WTC11 (cell line): Measurements from ENCODE around the gene LHX4. TPM values are rescaled to one million over a fixed set of nuclear protein-coding genes. Genes with fewer than 3 reads are reported as not detected.

Experiments used
- ATAC-seq: fragments of 200-7000 bp; cut with Tn5 transposase; 2 replicates; pipeline ENCODE4 v1.10.0; 2021; ENCODE audit warnings: mild to moderate bottlenecking, moderate library complexity
- CTCF ChIA-PET: fragments of 300-600 bp; sonication (Branson Sonifier 250); formaldehyde crosslinking; loops from one replicate; lab custom pipeline; 2021; ENCODE audit warnings: antibody characterized with exemption; lab: Charles Lee
- POLR2A ChIA-PET: fragments of 350-600 bp; sonication (Branson Sonifier 250); formaldehyde crosslinking; loops from one replicate; lab custom pipeline; 2021; ENCODE audit warnings: antibody characterized with exemption; lab: Charles Lee
- DNase-seq: peaks from one replicate; pipeline ENCODE4 v3.0.0; 2021; ENCODE audit warnings: low spot score
- H3K27ac Mint-ChIP-seq: 2 replicates; pipeline ENCODE4 v1.8.0; 2021; ENCODE audit warnings: mixed read lengths
- H3K27me3 Mint-ChIP-seq: 2 replicates; pipeline ENCODE4 v1.8.0; 2021; ENCODE audit warnings: low read depth, mild to moderate bottlenecking, moderate library complexity, mixed read lengths
- H3K36me3 Mint-ChIP-seq: 2 replicates; pipeline ENCODE4 v1.8.0; 2021; ENCODE audit warnings: mixed read lengths
- H3K4me1 Mint-ChIP-seq: 2 replicates; pipeline ENCODE4 v1.8.0; 2022; ENCODE audit warnings: mixed read lengths
- H3K4me3 Mint-ChIP-seq: 2 replicates; pipeline ENCODE4 v1.8.0; 2021; ENCODE audit warnings: mild to moderate bottlenecking, moderate library complexity, mixed read lengths
- H3K9me3 Mint-ChIP-seq: 2 replicates; pipeline ENCODE4 v1.8.0; 2021; ENCODE audit warnings: mixed read lengths
- CREB1 ChIP-seq: sonication (generic); formaldehyde crosslinking; IDR thresholded peaks from 2 replicates; pipeline ENCODE4 v1.8.0; 2023; ENCODE audit warnings: mild to moderate bottlenecking, missing genetic modification reagents
- ETV6 ChIP-seq: sonication (generic); formaldehyde crosslinking; IDR thresholded peaks from 2 replicates; pipeline ENCODE4 v1.8.1; 2022; ENCODE audit warnings: mild to moderate bottlenecking, missing genetic modification reagents
- FOXJ3 ChIP-seq: sonication (generic); formaldehyde crosslinking; IDR thresholded peaks from 2 replicates; pipeline ENCODE4 v1.9.0; 2021; ENCODE audit warnings: missing genetic modification reagents, mild to moderate bottlenecking, borderline replicate concordance
- FOXK1 ChIP-seq: sonication (generic); formaldehyde crosslinking; IDR thresholded peaks from 2 replicates; pipeline ENCODE4 v1.8.0; 2022; ENCODE audit warnings: mild to moderate bottlenecking, moderate library complexity, missing genetic modification reagents
- IRF1 ChIP-seq: sonication (generic); formaldehyde crosslinking; IDR thresholded peaks from 2 replicates; pipeline ENCODE4 v1.8.0; 2023; ENCODE audit warnings: missing genetic modification reagents
- JAZF1 ChIP-seq: fragments of 250-450 bp; sonication (Bioruptor Pico); IDR thresholded peaks from 2 replicates; pipeline ENCODE4 v1.9.0; 2021; ENCODE audit warnings: moderate library complexity, mild to moderate bottlenecking, inconsistent platforms
- JUN ChIP-seq: sonication (generic); formaldehyde crosslinking; IDR thresholded peaks from 2 replicates; pipeline ENCODE4 v1.8.0; 2023; ENCODE audit warnings: mild to moderate bottlenecking, missing genetic modification reagents
- KAT7 ChIP-seq: sonication (generic); formaldehyde crosslinking; IDR thresholded peaks from 2 replicates; pipeline ENCODE4 v1.8.1; 2023; ENCODE audit warnings: missing genetic modification reagents, mild to moderate bottlenecking, borderline replicate concordance
- MYBL2 ChIP-seq: sonication (generic); formaldehyde crosslinking; IDR thresholded peaks from 2 replicates; pipeline ENCODE4 v1.8.1; 2023; ENCODE audit warnings: mild to moderate bottlenecking, moderate library complexity, missing genetic modification reagents
- NR2C2 ChIP-seq: sonication (generic); formaldehyde crosslinking; IDR thresholded peaks from 2 replicates; pipeline ENCODE4 v1.8.0; 2022; ENCODE audit warnings: mild to moderate bottlenecking, missing genetic modification reagents
- OVOL2 ChIP-seq: fragments of 250-450 bp; sonication (Bioruptor Pico); IDR thresholded peaks from 2 replicates; pipeline ENCODE4 v1.9.0; 2021; ENCODE audit warnings: mild to moderate bottlenecking, borderline replicate concordance
- PRDM15 ChIP-seq: sonication (generic); formaldehyde crosslinking; IDR thresholded peaks from 2 replicates; pipeline ENCODE4 v1.8.0; 2022; ENCODE audit warnings: missing genetic modification reagents
- PRRX2 ChIP-seq: fragments of 250-450 bp; sonication (Bioruptor Pico); IDR thresholded peaks from 2 replicates; pipeline ENCODE4 v1.8.0; 2021; ENCODE audit warnings: mild to moderate bottlenecking
- TEAD4 ChIP-seq: sonication (generic); formaldehyde crosslinking; IDR thresholded peaks from 2 replicates; pipeline ENCODE4 v1.8.0; 2022; ENCODE audit warnings: mild to moderate bottlenecking, missing genetic modification reagents
- TP53 ChIP-seq: sonication (generic); formaldehyde crosslinking; IDR thresholded peaks from 2 replicates; pipeline ENCODE4 v1.8.1; 2023; ENCODE audit warnings: mild to moderate bottlenecking, missing genetic modification reagents
- ZNF121 ChIP-seq: sonication (generic); formaldehyde crosslinking; IDR thresholded peaks from 2 replicates; pipeline ENCODE4 v1.8.0; 2023; ENCODE audit warnings: missing genetic modification reagents
- ZNF138 ChIP-seq: sonication (generic); formaldehyde crosslinking; conservative IDR thresholded peaks from 2 replicates; pipeline ENCODE4 v1.8.1; 2022; ENCODE audit warnings: mild to moderate bottlenecking, moderate library complexity, missing genetic modification reagents
- ZNF219 ChIP-seq: sonication (generic); formaldehyde crosslinking; IDR thresholded peaks from 2 replicates; pipeline ENCODE4 v1.8.0; 2023; ENCODE audit warnings: missing genetic modification reagents, mild to moderate bottlenecking, borderline replicate concordance
- ZNF423 ChIP-seq: fragments of 250-450 bp; sonication (Bioruptor Pico); IDR thresholded peaks from 2 replicates; pipeline ENCODE4 v2.1.2; 2022; ENCODE audit warnings: mild to moderate bottlenecking, moderate library complexity
- total RNA-seq: library from RNA; stranded (reverse); gene quantifications from 3 replicates; pipeline ENCODE4 v1.2.3, GENCODE V29; 2021
- TF ChIP-seq, protein P1 (sequence below): sonication (generic); formaldehyde crosslinking; IDR thresholded peaks from 2 replicates; pipeline ENCODE4 v1.8.1; 2023; ENCODE audit warnings: mild to moderate bottlenecking, moderate library complexity, missing genetic modification reagents
- TF ChIP-seq, protein P2 (sequence below): sonication (generic); formaldehyde crosslinking; IDR thresholded peaks from 2 replicates; pipeline ENCODE4 v1.8.0; 2022; ENCODE audit warnings: mild to moderate bottlenecking, missing genetic modification reagents
- TF ChIP-seq, protein P3 (sequence below): sonication (generic); formaldehyde crosslinking; IDR thresholded peaks from 2 replicates; pipeline ENCODE4 v1.8.1; 2023; ENCODE audit warnings: mild to moderate bottlenecking, missing genetic modification reagents

Gene LHX4
- total RNA-seq, 1 experiment from 2014 or later = 19.2 TPM

DNA sequence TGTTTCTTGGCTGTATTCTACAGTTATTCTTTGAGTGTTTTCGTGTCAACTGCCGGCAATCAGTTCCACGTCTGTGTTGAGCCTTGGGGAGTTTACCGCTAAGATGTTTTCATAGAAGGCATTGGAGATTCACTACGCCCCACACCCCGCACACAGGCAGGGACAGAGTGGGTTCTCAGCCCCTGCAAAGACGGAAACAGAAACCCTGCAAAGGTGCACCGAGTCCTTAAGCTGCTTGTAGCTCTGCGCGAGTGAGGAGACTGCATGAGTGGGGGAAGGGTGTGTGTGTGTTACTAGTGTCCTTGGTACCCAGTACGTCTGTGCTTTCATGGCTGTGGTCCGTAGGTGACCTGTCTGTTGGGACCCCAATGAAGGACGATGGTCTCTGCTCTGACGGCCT, 1.9 kb downstream of the LHX4 start (continued):
- no peak for TF ChIP-seq JUN (CRISPR knock-in tag)

- Mint-ChIP-seq H3K27me3 (peaks cover 88% of the 10 kb centered on the region), H3K27ac (no peak overlapping the region), H3K4me3 (peak overlapping the region; percentile 82), H3K36me3 (no peaks in the 10 kb centered on the region), H3K4me1 (peaks cover 55% of the 10 kb centered on the region), H3K9me3 (no peaks in the 10 kb centered on the region)
- ChIA-PET CTCF (interaction anchor here (0.7 to 4.3 kb wide), 10 partner anchors 9 to 131 kb away, joined by 3 to 34 read pairs (median 4); no protein-coding TSS in a partner anchor), POLR2A (no interaction called here)
- DNase-seq (no peak), ATAC-seq (no peak)
- TF ChIP-seq, protein P1, sequence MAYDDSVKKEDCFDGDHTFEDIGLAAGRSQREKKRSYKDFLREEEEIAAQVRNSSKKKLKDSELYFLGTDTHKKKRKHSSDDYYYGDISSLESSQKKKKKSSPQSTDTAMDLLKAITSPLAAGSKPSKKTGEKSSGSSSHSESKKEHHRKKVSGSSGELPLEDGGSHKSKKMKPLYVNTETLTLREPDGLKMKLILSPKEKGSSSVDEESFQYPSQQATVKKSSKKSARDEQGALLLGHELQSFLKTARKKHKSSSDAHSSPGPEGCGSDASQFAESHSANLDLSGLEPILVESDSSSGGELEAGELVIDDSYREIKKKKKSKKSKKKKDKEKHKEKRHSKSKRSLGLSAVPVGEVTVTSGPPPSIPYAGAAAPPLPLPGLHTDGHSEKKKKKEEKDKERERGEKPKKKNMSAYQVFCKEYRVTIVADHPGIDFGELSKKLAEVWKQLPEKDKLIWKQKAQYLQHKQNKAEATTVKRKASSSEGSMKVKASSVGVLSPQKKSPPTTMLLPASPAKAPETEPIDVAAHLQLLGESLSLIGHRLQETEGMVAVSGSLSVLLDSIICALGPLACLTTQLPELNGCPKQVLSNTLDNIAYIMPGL (CRISPR knock-in tag) = no peak
- no peak for TF ChIP-seq TEAD4 (CRISPR knock-in tag)
- TF ChIP-seq ZNF121 (CRISPR knock-in tag) = no peak
- TF ChIP-seq, protein P2, sequence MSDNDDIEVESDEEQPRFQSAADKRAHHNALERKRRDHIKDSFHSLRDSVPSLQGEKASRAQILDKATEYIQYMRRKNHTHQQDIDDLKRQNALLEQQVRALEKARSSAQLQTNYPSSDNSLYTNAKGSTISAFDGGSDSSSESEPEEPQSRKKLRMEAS (CRISPR knock-in tag) = no peak
- TF ChIP-seq JAZF1 = no peak
- TF ChIP-seq ZNF219 (CRISPR knock-in tag) = no peak
- no peak for TF ChIP-seq ZNF423 (CRISPR knock-in tag)
- TF ChIP-seq FOXK1 (CRISPR knock-in tag) = no peak
- TF ChIP-seq OVOL2 (CRISPR knock-in tag) = no peak
- TF ChIP-seq NR2C2 (CRISPR knock-in tag) = no peak
- TF ChIP-seq TP53 (CRISPR knock-in tag) = no peak
- TF ChIP-seq CREB1 (CRISPR knock-in tag) = no peak
Observed at GRCh38 chr1:180232521-180233043, 2.5 kb downstream of the LHX4 start.

GRCh38 chr1:180233191-180234011, 3.3 kb downstream of the LHX4 start:
- Mint-ChIP-seq H3K27me3 (peaks cover 87% of the 10 kb centered on the region), H3K27ac (no peak overlapping the region), H3K36me3 (no peaks in the 10 kb centered on the region), H3K4me1 (peaks cover 61% of the 10 kb centered on the region), H3K9me3 (no peaks in the 10 kb centered on the region), H3K4me3 (peak overlapping the region; percentile 82)
- POLR2A ChIA-PET = interaction anchor here (1.1 kb wide), 1 partner anchor 37 kb away, joined by 3 read pairs; no protein-coding TSS in a partner anchor
- ATAC-seq = no peak
- CTCF ChIA-PET = interaction anchor here (0.7 to 4.3 kb wide), 5 partner anchors 37 to 182 kb away, joined by 3 to 34 read pairs (median 5); no protein-coding TSS in a partner anchor
- DNase-seq = no peak
- TF ChIP-seq KAT7 (CRISPR knock-in tag) = no peak
- no peak for TF ChIP-seq JUN (CRISPR knock-in tag)
- TF ChIP-seq PRRX2 (CRISPR knock-in tag) = no peak
- TF ChIP-seq ZNF138 (CRISPR knock-in tag) = no peak
- TF ChIP-seq, protein P1 (CRISPR knock-in tag) = 0 out of 2 replicates have a peak, but pooled peaks have one; percentile 28
- no peak for TF ChIP-seq MYBL2
- peak; percentile 77 for TF ChIP-seq PRDM15 (CRISPR knock-in tag)
- no peak for TF ChIP-seq OVOL2 (CRISPR knock-in tag)
- TF ChIP-seq ZNF121 (CRISPR knock-in tag) = 0 out of 2 replicates have a peak, but pooled peaks have one; percentile 7
- TF ChIP-seq, protein P3, sequence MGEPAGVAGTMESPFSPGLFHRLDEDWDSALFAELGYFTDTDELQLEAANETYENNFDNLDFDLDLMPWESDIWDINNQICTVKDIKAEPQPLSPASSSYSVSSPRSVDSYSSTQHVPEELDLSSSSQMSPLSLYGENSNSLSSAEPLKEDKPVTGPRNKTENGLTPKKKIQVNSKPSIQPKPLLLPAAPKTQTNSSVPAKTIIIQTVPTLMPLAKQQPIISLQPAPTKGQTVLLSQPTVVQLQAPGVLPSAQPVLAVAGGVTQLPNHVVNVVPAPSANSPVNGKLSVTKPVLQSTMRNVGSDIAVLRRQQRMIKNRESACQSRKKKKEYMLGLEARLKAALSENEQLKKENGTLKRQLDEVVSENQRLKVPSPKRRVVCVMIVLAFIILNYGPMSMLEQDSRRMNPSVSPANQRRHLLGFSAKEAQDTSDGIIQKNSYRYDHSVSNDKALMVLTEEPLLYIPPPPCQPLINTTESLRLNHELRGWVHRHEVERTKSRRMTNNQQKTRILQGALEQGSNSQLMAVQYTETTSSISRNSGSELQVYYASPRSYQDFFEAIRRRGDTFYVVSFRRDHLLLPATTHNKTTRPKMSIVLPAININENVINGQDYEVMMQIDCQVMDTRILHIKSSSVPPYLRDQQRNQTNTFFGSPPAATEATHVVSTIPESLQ (CRISPR knock-in tag) = no peak
- TF ChIP-seq IRF1 = no peak
- TF ChIP-seq FOXJ3 (CRISPR knock-in tag) = no peak
- TF ChIP-seq ETV6 (CRISPR knock-in tag) = no peak
